Central memory CD4-positive, alpha-beta T cell (primary cell): ENCODE results near the gene MYH10.

ENCODE experiments used
- DNase-seq: peaks from one replicate; pipeline ENCODE4 v3.0.0; 2022

The MYH10 gene

GRCh38 chr17:8490256-8491023, 140.1 kb downstream of the MYH10 start:
- no peak for DNase-seq

GRCh38 chr17:8489841-8490240, 140.7 kb downstream of the MYH10 start:
- no peak for DNase-seq

- no peak for DNase-seq
Observed at GRCh38 chr17:8488901-8489300, 141.6 kb downstream of the MYH10 start.

GRCh38 chr17:8488491-8488890, 142.0 kb downstream of the MYH10 start:
- DNase-seq, result no peak

DNA sequence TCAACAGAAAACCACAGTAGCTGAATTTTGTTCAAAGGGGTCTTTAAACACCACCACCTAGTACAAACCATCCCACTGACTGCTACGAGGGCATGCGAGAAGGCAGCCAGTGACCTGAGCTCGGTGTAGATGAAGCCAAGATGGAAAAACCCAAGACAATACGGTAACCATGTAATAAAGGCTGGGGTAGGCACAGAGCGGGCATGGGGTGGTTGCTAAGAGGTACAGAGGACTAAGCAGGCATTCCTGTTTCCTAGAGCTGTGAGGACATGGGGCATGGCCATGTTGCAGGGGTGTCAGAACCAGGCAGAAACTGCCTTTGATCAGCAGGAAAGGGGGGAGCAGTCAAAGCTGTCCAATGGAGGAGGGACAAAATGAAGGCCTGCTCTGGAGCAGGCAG, 142.8 kb downstream of the MYH10 start:
- DNase-seq, result no peak

DNA sequence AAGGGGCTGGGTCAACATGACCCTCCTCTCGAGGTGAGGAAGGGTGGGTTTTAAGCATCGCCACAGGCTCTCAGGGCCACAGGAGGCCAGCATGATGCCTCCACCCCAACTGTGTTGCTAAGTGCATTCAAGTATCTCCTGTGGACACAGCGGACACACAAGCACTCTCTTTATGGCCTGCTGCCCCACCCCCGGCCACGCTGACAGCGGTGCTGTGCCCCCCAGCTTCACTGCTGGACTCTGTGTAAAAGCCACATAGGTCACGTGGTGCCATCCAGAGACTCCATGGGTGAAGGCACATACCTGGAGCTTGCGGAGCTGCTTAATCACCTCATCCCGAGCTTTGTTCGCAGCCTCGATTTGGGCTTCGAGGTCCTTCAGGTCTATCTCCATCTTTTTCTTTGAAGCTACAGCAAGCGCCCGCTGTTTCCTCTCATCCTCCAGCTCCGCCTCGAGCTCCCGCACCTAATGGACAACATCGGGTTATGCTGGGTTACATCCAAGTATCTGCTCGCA, 143.3 kb downstream of the MYH10 start:
- DNase-seq, result no peak

- no peak for DNase-seq
Observed at GRCh38 chr17:8485491-8485890, 145.0 kb downstream of the MYH10 start.

GRCh38 chr17:8484465-8484864, 146.1 kb downstream of the MYH10 start:
- no peak for DNase-seq

GRCh38 chr17:8482546-8482945, 148.0 kb downstream of the MYH10 start:
- DNase-seq, result no peak

- no peak for DNase-seq
Observed at GRCh38 chr17:8481703-8482102, 148.8 kb downstream of the MYH10 start.

DNA sequence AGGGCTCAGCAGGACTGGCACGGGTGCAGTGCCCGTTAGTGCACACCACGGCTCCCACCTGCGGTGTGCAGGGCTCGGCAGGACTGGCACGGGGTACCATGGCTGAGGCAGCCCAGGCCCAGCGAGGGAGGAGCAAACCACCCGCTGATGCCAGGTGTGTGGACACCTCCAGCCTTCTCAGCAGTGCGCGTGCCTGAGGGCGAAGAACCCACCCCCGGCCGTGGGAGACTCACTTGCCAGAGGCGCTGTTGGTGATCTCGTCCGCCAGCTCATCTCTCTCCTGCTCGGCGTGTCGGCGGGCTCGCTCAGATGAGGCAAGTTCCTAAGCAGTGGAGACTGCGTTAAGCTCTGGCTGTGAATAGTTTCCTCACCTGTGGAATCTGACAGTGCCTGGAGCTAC, 149.4 kb downstream of the MYH10 start:
- DNase-seq, result no peak

DNA sequence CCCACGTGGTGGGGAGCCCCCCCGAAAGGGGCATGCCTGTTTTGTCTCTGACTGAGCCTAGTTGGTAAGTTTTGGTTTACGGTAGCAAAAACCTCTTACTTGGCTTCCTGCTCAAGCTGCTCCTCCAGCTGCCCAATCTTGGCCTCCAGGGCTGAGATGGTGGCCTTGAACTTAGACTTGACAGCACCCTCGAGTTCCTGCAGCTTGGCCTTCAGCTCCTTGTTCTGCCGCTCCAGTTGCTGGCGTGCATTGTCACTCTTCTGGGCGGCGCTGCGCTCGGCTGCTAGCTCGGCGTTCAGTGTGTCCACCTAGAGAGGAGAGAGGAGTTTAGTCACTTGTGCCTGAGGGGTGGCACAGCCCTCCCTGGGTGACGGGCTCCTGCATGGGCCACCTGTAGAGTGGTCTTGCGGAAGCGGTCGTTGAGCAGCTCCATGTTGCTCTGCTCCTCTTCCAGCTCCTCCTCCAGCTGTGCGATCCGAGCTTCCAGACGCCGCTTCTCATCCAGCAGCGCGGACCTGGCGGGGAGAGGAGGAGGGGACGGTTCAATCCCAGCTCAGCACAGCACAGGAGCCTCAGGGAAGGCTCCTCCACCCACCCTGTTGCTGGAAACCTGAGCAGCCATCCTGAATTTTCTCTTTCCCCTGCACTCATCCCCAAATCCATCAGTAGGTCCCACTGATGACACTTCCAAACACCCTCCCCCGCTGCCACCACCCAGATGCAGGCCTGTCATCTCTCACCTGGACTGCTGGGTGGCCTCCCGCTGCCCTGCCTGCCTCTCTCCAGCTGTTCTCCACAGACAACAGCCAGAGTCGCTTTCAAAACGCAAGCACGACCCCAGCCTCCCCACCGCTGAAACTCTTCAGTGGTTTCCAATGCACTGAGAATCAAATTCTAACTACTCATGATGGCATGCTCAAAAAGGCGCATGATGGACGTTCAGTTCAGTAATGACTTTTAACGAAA, 150.2 kb downstream of the MYH10 start:
- no peak for DNase-seq

DNA sequence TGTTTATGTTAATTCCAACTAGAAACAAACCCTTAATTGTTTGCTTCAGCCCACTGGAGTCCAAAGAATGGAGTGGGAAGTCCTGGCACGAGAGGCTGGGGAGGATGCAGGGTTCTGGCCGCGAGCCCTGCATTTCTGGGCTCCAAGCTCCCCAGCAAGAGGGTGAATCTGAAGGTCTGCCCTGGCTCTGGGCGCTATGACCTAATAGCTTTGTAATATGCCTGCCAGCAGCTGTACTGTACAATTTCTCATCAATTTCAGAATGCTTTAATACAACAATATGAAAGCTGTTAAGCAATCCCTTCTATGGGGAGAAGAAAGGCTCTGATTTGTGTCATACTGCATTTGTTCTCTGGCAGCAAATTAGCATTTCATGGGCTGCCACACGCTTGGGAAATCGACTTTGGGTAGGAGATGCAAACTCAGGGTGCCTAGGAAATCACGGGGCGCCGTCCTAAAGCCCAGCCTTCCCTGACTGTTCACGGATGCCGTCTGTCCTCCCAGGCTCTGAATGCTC, 151.0 kb downstream of the MYH10 start:
- no peak for DNase-seq

DNA sequence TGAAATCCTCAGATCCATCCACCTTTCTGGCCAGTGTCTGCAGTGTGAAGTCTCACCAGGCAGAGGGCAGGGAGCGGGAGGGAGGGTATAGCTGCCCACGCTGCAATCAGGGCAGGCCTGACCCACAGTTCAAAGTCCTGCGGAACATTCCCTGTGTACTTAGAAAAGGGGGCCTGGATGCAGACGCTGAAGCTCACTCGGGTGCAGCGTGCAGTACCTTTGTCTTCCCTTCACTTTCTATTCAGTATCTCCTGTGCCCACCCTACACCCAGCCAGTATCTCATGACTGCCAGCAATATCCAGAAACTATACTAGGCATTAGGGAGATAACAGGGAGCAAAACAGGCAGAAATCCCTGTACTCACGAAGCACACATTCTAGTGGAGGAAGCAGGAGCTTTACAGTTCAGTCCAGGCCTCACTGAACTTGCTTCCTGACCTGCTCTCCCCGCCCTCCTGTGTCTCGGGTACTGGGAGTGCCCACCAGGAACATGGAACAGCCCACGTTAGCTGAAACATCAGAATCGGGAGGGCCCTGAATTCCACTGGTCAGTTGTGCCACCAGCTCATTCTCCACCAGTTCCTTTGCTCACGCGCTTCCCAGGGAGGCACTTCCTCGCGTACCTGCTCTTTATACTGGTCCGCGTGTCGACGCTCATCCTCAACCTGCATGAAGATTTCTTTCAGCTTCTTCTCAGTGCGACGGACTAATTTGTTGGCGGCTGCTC, 152.6 kb downstream of the MYH10 start:
- DNase-seq, result no peak

- no peak for DNase-seq
Observed at GRCh38 chr17:8477171-8477570, 153.4 kb downstream of the MYH10 start.

GRCh38 chr17:8476741-8477140, 153.8 kb downstream of the MYH10 start:
- no peak for DNase-seq

DNA sequence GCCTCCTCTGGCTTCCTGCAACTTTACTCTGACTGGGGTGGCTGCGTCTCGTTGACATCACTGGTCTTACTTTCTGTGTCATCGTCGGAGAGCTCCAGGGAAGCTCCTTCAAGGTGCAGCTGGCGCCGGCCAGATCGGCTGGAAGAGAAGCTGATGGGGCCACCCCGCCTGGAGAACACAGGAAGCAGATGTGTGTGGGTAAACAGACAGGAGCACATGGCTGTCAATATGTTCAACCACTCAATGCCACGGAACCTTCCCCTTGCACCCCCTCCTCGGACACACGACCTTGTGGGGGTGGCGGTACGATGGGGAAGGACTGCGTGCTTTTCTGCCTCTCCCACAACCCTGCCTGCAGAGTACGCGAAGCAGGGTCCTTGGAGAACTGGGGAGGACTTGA, 154.7 kb downstream of the MYH10 start:
- DNase-seq, result no peak

DNA sequence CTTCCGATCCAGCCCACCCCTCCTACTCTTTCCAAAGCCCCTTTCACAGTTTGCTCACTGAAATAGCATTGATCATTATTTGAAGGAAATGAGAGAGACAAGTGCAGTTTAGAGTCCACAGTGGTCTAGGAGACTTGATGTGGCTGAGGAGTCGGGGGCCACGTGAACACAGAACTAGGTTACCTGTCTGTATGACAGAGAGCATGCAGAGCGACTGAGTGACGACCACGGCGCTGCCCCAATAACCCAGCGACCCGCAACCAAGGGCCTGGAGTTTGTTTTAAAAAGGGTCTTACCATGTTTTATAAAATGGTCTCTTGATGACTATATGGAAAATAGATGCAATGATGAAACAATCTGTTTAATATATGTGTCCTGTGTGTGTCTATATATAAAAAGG, 155.3 kb downstream of the MYH10 start:
- DNase-seq, result no peak

DNA sequence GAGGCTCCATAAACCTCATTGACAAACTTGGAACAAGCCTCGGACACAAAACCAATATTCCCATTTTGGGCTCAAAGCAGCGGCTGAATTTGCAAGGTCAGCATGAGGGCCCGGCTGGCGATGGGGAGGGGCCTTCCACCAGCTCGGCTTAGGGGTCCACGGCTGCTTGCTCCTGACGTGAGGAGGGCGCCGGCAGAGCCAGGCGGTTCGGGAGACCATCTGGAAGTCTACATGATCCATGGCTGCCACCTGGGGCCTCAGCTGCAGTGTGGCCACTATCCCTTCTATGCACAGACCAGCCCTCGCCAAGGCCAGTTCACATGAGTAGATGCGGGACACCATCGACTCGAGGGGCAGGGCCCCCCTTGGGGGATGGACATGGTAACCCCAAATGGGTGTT, 155.7 kb downstream of the MYH10 start:
- no peak for DNase-seq

DNA sequence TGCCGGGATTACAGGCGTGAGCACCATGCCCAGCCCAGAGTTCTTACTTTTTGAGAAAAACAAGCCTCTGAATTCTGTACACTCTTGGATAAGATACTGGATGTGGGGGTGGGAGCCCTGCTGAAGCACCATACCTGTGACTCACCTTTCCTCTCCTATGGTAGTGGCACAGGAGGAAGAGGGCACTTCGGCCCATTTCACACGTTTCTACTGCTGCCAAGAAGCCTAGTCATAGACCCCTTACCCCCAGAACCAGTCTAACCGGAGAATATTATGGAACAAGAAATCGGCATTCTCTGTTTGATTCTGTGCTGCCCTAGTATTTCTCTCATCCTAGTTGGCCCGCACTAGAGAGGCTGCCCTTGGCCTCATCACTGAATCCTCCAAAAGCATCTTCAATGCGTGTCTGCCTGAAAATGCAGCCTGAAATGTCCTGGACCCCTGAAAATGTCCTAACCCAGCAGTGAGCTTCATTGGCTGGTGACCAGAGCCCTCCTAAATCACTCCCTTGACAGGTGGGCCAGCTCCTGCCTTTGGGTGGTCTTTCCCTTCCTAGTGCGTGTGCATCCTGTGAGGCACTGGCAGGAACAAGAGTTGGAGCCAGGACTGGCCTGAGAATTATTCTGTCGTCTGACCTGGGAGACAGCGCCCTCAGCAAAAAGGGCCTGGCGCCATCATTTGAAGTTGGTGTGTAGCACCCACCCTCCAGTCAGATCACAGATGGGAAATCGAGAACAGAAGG, 156.9 kb downstream of the MYH10 start:
- no peak for DNase-seq

- DNase-seq, result no peak
Observed at GRCh38 chr17:8472663-8473062, 157.9 kb downstream of the MYH10 start.

DNA sequence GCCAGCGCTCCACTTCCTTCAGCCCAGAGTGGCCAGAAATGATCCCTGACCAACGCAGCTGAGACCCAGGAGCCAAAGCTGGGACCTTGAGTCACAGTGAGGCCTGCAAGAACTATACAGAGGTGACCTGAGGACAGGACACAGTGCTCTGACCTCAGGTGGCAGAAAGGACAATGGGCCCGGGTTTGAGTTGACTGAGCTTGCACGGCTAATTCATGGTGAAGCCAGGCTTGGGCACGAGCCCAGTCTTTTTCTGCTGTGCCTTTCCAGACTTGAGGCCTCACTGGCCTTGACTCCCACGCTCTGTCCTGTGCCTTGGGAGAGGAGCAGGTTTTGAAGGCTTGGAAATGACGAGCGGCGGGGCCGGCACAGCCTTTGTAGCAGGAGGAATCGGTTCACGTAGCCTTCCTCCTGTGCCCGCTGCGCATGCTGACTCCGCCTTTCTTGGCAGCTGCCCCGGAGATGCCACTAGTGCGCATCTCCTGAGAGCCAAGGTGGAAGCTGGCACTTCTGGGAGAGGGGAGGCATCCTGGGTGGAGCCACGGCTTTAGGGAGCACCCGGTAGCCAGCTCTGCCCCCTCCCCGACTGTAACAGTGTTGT, 160.0 kb downstream of the MYH10 start:
- no peak for DNase-seq
